GM20000 (cell line): ENCODE data around the gene GALNS.

Source experiments
- DNase-seq: peaks from one replicate; pipeline ENCODE4 v3.0.0; 2012; ENCODE audit warnings: low spot score
- TF ChIP-seq, protein P1 (sequence below): IDR thresholded peaks from 2 replicates; pipeline ENCODE4 v1.5.1; 2012; ENCODE audit warnings: mild to moderate bottlenecking, control low read depth; ENCODE audit errors: extremely low read depth, missing control alignments

Gene GALNS

DNA sequence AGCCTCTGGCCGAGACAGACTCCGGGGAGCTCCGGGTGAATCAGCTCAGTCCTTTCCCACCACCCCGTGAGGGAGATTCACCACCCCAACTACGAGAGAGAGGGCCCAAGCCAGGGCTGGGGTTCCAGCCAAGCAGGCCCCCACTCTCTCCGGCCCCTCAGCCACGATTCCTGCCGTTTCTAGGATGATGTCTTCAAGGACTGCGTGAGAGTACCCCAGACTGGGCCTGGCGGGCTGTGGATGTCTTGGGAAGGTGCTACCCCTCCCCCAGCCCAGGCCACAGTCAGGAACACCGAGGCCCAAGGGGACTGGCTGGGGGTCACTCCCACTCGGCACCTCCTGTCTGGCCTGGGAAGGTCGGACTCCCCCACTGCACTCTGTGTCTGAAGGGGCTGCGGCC lies 31.3 kb upstream of the GALNS start:
- TF ChIP-seq, protein P1, sequence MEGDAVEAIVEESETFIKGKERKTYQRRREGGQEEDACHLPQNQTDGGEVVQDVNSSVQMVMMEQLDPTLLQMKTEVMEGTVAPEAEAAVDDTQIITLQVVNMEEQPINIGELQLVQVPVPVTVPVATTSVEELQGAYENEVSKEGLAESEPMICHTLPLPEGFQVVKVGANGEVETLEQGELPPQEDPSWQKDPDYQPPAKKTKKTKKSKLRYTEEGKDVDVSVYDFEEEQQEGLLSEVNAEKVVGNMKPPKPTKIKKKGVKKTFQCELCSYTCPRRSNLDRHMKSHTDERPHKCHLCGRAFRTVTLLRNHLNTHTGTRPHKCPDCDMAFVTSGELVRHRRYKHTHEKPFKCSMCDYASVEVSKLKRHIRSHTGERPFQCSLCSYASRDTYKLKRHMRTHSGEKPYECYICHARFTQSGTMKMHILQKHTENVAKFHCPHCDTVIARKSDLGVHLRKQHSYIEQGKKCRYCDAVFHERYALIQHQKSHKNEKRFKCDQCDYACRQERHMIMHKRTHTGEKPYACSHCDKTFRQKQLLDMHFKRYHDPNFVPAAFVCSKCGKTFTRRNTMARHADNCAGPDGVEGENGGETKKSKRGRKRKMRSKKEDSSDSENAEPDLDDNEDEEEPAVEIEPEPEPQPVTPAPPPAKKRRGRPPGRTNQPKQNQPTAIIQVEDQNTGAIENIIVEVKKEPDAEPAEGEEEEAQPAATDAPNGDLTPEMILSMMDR = no peak
- no peak for DNase-seq

DNA sequence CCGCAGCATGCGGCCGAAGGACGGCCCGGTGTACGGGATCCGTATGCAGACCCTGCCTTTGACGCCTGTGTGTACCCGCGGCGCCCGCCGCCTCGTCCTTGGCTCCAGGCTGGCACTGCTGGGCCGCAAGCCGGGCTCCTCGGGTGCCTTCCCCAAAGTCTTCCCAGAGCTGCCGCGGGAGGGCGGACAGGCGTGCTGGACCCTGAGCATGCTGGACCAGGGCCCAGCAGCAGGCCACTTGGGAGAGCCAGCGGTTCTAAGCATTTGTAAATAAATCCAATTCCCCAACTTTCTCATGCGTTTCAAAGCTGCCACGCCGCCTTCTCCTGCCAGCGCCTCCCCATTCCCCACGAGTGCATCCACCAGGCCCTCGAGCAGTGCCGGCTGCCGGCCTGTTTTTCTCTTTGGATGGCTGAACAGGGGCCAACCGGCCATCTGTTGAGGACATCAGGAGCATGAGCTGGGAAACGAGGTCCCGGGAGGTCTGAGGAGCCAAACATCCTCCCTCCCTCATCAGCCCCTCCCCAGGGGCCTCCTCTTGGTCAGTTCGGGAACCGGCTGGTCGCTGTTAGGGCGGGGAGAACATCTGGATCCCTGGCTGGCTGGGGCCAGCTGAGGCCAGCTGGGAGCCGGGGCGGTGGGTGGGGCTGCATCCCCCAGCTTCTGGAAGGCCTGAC lies 30.2 kb upstream of the GALNS start:
- TF ChIP-seq, protein P1 = no peak
- DNase-seq = no peak

DNA sequence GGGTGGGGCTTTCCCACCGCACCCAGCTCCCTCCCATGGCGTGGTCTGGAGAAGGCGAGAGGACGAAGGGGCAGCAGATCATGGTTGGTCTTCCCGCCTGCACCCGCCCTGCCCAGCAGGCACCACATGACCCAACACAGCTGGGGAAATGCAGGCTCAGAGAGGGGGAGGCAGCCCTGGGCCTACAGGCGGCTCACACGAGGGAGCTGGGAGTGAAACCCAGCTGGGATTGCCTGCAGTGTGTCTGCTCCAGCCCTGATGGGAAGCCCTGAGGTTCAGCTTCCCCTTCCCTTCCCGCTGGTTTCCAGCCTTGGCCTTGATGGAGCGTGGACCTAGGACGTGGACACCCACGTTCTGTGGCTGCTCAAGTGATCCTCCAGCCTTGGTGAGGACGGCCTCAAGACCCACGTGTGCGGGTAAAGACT lies 29.7 kb upstream of the GALNS start:
- TF ChIP-seq, protein P1 = no peak
- DNase-seq = no peak

DNA sequence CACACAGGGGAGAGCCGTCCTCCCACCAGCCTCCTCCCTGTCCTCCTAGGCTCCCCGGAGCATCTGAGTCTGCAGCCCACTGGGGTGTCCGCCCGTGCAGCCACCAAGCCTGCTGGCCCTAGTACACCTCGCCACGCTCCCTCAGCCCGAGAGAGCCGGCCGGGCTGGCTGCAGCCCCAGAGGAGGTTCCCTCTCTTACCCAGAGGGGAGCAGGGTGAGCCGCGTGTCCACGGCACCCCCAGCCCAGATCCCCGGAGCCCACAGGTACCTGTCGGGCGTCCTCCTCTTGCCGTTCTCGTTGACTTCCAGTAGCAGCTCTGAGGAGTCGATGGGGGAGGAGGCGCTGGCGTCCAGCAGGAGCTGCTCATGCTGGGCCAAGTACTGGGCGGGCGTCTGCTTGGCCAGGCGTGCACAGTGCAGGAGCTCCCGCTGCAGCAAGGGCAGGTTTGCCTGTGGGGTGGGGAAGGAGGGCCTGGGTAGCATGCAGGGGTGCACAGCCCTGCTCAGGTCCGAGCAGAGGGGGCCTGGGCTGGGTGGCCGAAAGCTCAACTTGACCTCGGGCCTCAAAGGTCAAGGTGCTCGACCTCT lies 29.0 kb upstream of the GALNS start:
- DNase-seq = no peak
- TF ChIP-seq, protein P1 = no peak

DNA sequence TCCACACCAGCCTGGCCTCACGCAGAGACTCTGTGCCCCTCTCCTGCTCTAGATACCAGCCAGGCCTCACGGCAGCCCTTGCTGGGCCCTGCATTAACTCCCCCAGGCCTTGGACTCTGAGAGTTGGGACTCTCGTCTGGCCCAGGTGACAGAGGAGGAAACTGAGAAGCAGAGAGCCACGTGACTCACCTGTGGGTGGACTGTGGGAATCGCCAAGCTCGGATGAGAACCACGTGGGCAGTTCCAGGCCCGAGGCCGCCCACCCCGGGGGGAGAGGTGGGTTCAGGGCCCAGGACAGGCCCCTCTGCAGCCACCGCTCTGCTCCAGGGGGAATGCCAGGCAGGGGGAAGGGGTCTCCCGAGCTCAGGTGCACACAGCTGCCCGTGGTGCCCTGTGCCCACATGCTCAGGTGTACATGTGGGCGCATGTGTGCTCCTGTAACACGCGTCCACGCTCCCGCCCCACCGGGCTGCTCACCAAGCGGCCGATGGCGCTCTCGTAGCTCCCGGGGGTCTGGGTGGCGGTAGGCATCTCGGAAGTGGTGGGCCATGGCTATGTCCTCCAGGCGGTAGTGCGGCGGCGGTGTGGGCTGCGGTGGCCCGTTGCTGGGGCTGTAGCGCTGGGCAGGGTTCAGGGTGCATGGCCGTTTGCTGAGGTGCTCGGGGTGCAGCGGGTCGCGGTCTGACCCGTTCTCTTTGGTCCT lies 28.0 kb upstream of the GALNS start:
- TF ChIP-seq, protein P1 = no peak
- no peak for DNase-seq

DNA sequence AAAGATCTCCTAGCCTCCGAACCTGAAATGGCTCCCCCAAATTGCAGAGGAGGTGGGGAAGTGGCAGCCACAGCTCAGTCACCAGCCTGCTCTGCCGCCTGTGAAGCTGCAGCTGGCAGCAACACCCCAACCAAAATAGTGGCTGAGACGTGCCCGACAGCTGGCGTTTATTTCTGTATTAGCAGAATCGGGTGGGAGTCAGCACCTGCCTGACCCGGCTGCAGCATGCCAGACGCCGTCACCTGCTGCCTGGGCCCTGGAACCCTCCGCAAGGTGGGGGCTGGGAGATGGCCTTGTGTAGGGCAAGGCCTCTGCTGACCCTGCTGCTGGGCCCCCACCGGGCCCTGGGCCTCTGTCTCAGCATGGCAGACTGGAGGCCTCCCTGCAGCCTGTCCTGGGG lies 27.2 kb upstream of the GALNS start:
- TF ChIP-seq, protein P1 = no peak
- no peak for DNase-seq
